Left forelimb (tissue), 1 donor: ENCODE data around the gene KLHL30.
A peak's percentile ranks its signal among the peaks of the same experiment; 100 is the strongest.

ENCODE experiments used
- DNase-seq: peaks from one replicate; pipeline ENCODE4 v3.0.0-alpha.2; 2018; ENCODE audit warnings: low spot score

Gene KLHL30

DNA sequence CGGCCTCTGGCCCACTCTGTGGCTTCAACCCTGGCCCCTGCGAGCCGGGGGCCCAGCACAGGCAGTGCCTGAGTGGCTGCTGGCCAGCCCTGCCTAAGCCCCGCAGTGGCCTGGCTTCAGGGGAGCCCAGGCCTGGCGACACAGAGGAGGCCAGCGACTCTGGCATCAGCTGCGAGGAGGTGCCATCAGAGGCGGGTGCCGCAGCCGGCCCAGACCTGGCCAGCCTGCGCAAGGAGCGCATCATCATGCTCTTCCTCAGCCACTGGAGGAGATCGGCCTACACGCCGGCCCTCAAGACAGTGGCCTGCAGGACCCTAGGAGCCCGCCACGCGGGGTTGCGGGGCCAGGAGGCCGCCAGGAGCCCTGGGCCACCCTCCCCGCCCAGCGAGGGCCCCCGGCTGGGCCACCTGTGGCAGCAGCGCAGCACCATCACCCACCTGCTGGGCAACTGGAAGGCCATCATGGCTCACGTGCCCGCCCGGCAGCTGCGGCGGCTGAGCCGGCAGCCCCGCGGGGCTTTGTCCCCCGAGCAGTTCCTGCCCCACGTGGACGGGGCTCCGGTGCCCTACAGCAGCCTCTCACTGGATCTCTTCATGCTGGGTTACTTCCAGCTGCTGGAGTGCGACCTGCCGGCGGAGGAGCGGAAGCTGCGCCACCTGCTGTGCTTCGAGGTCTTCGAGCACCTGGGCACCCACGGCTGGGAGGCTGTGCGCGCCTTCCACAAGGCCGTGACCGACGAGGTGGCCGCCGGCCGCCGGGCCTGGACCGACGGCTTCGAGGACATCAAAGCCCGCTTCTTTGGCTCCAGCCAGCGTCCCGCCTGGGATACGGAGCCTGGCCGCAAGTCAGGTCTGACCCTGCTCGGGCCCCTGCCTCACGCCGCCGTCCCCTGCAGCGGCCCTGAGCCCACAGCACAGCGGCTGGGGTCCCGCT is 7.5 kb upstream of the KLHL30 start:
- DNase-seq = no peak

DNA sequence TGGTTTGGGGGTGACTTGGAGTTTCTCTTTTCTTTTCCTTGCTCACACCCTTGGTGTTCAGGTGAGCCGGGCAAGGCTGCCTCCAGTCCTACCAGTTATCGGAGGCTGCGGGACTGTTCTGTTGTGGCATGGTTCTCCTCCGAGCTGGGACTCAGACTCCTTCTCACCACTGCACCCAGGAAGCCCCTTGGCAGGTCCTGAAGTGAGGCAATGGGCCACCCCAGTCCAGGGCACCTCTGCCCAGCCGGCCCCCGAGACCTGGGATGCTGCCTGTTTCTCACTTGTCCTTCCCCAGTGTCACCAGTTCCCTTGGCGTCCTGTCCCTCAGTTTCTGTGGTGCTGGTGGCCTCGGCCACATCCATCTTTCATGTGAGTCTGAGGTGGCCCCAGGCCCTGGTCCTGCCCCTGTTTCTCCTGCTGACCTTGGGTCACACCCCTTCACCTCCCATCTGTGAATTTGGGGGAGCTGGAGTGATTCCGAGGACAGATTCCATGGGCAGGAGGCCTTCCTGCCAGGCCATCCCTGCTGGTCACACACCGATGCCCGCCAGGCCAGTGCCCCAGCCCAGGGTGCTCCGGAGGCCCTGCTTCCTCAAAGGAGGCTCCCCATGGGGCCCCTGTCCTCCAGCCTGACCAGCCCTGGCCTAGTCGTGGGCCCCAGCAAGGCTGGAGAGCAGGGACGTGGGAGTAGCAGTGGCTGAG is 6.6 kb upstream of the KLHL30 start:
- no peak for DNase-seq

DNA sequence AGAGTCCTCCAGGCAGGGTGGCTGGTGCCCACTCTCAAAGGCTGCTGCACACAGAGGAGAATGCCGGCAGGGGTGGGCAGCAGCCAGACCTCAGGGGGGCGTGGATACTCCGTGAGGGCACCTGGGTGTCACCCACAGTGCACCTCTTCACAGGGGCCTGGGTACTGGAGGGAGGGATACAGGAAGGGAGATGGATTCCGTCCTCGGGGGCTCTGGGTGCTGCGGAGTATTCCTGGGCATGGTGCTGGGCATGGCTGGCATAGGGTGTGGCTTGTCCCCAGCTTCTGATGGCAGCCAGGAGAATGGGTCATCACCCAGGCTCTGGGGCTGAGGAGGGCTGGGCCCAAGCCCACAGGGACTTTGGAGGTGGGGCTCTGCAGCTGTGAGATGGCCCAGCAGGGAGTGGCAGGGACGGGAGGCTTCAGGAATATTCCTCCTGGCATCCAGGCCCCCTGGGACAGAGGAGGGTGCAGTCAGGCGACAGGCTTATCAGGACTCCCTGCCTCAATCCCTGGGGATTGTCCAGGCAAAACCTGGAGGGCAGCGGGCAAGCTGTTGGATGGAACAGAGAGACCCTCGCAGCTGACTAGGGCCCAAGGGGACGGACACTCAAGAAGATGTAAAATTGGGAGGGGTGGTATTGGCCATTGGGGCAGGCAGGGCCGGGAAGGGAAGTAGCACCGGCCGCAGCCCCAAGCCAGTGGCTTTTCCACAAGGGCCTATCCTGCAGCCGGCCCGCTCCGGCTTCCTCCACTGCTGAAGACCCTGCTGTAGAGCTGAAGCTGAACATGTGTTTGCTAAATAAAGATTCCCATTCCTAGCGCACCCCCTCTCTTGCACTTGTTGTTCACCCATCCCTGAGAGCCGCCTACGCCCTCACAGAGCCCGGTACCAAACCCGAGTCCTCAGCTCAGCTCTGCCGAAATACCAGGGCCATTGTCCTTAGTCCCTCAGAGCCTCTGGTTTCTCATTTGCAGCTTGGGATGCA is 5.7 kb upstream of the KLHL30 start:
- DNase-seq = no peak

DNA sequence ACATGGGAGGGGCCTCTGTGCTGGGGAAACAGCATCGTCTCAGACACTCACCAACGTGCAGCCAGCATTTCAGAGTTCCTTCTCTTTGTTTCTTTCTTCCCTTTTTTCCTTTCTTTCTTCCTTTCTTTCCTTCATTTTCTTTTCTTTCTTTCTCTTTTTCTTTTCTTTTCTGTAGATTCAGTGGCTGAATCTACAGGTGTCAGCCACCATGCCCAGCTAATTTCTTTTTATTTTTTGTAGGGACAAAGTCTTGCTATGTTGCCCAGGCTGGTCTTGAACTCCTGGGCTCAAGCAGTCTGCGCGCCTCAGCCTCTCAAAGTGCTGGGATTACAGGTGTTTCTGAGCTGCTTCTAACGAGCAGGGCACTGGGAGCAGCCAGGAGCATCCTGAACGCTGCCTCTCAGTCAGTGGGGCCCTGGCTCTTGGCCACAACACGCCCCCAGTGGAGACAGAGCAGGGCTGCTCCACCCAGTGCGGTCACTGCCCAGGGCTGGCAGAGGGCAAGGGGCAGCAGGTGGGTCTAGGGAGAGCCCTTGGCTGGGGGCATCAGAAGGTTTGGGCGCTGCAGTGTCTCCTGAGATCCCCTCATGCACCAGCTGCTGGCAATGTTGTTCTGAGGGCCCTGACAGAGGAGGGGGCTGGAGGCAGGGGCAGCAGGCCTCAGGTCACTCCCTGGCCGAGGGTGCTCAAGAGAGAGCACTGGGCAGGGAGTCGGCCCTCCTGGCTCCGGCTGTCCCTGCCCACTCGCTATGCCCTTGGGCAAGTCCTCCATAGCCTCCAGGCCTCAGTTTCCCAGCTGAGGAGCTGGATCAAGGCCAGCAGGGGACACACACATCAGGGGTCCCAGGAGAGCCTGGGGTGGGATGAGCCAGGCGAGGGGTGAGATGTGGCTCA is 4.7 kb upstream of the KLHL30 start:
- DNase-seq = no peak

DNA sequence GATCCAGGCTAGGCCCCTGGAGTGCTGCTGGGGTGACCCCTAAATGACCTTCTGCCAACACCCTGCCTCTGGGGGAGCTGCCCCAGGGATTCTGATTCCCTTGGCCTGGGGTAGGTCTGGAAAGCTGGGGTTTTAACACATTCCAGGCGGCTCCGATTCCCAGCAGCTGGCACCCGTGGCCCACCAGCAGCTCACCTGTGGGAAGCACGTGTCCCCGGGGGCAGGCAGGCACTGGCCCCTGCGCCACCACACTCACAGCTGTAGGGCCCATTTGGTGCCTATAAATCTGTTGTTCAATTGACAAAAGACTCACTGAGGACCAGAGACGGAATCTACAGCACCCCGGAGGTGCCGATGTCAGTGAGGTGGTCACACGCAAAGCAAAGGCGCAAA is 4.1 kb upstream of the KLHL30 start:
- no peak for DNase-seq

DNA sequence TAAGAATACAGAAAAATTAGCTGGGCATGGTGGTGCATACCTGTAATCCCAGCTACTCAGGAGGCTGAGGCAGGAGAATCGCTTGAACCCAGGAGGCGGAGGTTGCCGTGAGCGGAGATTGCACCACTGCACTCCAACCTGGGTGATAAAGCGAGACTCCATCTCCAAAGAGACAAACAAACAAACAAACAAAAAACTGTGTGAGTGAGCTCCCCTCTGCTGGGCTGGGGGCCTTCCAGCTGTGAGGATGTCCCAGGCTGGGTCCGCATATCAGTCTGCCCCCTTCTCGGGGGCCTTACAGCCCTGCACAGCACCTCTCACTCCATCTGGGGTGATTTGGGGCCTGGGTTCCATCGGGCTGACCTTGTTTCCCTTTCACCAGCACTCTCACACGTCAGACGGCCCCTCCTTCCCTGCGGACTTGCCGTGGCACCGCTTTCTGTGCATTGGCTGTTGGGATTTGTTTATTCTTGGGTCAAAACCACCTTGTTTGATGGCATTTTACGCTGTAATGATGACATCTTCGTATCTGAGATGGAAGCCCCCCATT is 2.8 kb upstream of the KLHL30 start:
- DNase-seq = no peak

DNA sequence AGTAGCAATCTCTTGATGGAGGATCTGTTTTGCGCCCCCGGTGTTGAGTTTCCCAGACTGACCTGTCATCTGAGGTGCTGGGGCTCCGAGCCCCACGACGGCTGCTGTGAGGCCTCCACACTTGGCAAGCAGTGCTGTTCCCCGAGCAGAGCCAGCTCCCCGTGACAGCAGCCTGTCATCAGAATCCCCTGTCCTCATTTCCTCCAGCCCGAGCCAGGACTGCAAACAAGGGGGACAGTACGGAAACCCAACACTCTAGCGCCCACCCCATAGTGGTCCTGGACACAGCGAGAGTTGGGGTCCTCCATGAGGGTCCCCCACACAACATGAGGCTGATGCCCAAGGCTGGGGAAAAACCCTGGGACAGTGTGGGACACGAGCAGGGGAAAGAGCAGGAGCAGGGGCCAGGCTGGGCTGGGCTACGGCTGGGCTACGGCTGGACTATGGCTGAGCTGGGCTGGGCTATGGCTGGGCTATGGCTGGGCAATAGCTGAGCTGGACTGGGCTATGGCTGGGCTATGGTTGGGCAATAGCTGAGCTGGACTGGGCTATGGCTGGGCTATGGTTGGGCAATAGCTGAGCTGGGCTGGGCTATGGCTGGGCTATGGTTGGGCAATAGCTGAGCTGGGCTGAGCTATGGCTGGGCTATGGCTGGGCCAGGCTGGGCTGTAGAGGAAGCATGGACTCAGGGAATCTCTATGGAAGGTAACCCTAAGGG is 1.5 kb upstream of the KLHL30 start:
- DNase-seq = no peak

DNA sequence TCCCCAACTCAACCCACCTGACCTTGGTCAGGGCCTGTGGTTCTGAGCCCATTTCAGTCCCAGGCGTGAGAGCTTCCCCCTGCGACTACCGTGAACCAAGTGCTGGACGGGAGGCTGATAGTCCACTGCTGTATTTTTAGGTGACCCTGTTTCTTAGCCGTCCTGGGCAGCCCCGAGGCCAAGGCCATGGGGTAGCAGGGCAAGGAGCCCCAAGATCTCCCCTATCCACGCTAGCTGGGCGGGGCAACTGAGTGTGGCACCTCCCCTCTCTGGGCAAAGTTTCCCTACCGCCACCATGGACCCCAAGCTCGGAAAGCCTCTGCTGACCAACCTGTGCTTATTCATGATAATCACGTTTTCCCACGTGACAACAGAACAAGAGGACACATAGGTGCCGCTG is 583 bp upstream of the KLHL30 start:
- no peak for DNase-seq

DNA sequence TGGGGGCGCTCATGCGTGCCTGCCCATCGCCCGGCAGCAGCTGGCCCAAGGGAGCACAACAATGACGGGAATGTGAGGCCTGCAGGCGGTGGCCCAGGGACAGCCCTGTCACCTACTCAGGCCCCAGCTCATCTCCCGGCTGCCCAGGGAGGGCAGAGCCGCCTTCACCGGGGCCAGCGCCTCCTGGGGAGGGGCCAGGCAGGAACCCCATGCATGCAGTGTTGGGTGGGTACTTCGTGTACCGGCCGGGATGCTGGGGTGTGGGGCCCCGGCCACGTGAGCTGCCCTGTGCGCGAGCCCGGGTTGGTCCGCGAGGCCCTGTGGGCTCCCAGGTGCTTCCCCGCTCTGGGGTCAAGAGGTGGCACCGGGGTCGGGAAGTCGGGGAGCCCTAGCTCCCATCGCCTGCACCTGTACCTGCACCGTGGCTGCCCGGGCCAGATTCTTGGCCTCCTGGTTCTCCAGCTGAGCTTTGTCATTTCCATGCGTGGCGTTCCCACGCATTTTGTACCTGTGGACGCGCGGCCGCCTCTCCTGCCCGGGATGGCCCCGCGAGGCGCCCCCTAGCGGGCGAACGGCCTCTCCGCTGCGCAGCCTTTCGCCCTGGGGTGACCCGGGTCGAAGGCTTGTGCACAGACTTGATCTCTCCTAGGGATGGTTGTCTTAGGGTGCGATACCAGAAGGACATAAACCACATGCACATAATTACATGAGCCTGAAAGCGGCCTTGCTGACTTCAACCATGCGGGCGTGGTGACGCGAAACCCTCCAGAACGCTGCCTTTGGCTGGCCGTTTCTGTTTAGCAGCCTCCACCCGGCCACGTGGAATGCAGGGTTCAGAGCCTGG is 950 bp downstream of the KLHL30 start:
- DNase-seq = no peak

DNA sequence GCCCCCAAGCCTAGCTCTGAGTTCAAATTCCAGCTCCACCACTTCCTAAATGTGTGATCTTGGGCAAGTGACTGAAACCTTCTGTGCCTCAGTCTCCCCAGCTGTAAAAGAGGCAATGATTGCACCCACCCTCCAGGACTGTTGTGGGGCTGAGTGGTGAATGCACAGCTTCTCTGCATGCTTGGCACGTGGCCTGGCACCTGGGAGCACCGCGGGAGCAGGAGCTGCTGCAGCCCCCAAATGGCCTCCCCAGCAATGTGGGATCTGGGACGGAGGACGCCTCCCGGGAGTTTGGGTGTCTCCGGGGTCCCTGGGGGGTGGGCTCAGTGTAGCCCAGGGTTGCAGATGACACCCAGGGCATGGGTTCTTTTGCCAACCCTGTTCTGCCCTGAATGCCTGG is 1.6 kb downstream of the KLHL30 start:
- DNase-seq = no peak

DNA sequence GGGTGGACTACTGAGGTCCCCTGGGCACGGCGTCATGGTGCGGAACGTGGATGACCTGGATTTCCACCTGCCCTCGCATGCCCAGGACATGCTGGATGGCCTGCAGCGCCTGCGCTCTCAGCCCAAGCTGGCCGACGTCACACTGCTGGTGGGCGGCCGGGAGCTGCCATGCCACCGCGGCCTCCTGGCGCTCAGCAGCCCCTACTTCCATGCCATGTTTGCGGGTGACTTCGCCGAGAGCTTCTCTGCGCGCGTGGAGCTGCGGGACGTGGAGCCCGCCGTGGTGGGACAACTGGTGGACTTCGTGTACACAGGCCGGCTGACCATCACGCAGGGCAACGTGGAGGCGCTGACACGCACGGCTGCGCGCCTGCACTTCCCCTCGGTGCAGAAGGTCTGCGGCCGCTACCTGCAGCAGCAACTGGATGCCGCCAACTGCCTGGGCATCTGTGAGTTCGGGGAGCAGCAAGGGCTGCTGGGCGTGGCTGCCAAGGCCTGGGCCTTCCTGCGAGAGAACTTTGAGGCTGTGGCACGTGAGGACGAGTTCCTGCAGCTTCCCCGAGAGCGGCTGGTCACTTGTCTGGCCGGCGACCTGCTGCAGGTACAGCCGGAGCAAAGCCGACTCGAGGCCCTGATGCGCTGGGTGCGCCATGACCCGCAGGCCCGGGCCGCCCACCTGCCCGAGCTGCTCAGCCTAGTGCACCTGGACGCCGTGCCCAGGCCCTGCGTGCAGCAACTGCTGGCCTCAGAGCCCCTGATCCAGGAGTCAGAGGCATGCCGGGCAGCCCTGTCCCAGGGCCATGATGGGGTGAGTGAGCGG is 2.5 kb downstream of the KLHL30 start:
- DNase-seq = no peak

DNA sequence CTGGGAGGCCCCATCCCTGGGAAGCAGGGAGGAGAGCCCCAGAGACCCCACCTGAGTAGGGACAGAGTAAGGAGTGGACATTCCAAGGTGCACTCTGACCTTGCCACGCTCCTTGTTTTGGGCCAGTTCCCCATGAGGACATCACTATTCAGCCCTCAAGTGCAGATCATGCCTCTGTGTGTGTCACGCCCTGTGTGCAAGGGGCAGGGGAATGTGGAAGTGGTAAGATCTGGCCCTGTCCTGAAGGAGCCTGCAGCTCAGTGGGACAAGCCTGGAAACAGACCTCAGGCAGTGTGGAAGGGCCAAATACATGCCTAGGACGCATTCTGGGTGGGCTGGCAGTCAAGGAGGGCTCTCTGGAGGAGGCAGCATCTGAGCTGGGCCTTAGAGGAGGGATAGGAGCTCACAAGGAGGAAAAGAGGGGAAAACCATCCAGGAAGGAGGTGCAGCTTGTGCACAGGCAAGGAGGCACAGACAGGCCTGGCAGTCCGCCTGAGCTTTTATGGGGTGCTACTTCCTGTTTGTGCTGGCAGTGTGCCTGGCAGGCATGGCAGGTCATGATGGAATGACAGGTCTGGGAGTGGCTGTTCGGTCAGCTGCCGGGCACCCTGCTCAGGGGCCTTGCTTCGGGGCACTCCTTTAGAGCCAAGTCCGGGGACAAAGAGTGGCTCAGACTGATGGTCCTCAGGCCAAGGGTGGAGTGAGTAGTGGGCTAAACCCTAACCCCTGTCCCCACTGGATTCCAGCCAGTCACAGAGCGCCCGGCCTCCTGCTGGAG is 3.3 kb downstream of the KLHL30 start:
- no peak for DNase-seq

DNA sequence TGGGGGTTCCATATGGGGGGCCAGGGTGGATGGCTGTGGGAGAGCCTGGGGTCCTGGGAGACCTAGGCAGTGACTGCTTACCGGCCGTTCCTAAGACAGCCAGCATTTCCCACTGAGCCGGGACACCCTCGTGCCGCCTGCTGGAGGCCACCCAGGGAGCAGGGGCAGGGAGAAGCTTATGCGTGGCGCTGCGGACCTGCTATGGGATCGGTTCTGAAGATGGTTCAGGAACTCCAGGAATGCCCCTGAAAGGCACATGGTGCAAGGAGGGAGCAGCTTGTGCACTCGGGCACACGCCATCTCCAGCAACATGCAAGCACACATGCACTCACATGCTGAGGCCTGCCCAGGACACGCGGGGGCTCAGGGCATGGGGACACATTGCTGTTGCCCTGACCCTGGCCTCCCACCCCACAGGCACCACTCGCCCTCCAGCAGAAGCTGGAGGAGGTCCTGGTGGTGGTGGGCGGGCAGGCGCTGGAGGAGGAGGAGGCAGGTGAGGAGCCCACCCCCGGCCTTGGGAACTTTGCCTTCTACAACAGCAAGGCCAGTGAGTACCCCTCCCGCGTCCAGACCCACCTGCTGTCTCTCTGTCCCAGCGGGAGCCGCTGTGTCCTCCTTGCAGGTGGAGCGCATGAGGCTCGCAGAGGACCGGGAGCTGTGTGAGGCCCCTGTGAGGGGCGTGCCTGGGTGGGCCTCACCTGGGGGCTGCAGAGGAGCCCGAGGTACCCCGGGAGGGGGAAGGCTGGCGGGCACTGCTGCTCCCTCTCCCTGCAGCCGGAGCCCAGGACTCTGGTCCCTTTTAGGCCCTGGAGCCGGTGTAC is 4.1 kb downstream of the KLHL30 start:
- DNase-seq = no peak

DNA sequence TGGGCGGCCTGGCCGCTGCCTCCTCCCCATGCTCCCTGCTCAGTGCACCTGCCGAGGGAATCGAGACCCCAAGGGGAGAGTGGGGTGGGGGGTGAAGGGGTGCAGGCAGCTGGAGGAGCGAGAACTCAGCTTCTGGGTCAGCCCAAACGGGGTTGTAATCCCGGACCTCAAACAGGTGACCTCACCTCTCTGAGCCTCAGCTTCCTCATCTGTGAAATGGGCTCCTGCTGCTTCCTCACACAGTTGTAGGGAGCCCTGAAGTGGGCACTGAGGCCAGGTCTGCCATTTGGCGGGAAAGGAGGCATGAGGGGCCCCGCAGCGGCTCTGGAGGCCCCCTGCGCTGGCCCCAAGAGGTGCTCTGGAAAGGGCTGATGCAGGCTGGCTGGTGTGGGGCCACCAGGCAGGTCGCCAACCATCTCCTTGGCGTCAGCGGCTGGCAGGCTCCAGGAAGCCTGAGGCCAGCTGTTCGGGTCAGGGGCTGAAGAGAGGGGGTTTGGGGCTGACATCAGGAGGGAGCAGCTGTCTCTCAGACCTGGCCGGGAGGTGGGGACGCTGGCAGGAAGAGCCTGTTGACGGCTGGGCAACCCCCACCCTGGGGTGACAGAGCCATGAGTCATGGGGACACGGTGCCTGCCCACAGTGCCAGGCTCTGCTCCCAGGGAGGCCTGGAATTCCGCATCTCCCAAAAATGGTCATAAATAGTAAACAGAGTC is 4.9 kb downstream of the KLHL30 start:
- peak; percentile 76 for DNase-seq

DNA sequence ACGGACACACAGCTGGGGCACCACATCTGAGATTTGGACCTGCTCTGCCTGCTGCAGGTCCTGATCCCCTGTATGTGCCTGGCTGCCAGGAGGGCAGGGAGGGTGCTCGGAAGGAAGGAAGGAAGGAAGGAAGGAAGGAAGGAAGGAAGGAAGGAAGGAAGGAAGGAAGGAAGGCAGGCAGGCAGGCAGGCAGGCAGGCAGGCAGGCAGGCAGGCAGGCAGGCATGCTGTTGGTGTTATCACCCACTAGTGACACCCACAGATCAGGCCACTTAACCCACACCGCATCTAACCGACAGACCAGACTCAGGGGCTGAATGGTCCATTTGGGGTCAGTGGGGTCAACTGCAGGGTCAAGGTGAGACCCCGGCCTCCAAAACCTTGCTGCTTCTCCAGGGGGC is 5.8 kb downstream of the KLHL30 start:
- DNase-seq = no peak

DNA sequence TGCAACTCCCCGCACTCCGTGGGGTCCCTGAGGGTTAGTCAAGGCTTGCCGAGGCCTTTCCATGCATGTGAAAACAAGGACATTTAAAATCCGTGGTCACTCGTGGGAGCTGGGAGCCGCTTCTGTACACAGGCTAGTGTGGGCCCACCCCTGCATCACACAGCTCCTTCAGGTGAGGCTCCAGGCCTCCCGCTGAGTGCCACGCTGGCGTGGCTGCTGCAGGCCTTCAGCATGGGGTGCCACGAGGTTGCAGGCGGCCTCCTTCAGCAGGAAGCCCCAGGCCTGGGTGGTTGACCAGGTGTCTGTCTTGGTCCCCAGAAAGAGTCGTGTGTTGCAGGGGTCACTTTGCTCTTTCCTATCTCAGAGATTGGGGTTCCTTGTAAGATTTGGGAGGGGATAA is 6.6 kb downstream of the KLHL30 start:
- DNase-seq = no peak
